ENCODE data around the gene TMEM240. TPM values are rescaled to one million over a fixed set of nuclear protein-coding genes. Genes with fewer than 3 reads are reported as not detected.

The TMEM240 gene
- total and polyA plus RNA-seq, 9 of the 15 experiments (the other 6 are each of a cell fraction or from before 2014, with no cell fraction given), result 0.24 to 2.0 (median 0.69) TPM; not detected in 5

GRCh38 chr1:1511533-1512285 is 28.7 kb downstream of the TMEM240 start, which contains the start of gene ATAD3A:
Gene ATAD3A, plus strand, starts transcription at chr1:1512162. Its CDS starts 107 bp downstream, at chr1:1512269.
- intact Hi-C loops (cut with micrococcal nuclease), result loop anchor here (5.0 to 10.0 kb wide), 2 partner anchors 117 to 396 kb away; partner anchors contain the start of gene CCNL2
- BruUV-seq (replicated peaks), result no TSS peak
- Histone ChIP-seq H3K4me3 (peak within 1 kb of the TSS; percentile 93), H3K27me3 (ENCODE audit: control insufficient read depth in 2 of 2, insufficient read depth in 2 of 2, low read length in 2 of 2) (no peaks in the 10 kb centered on the region), H3K4me1 (replicated peaks in 1 of 2; ENCODE audit: control insufficient read depth in 2 of 2, insufficient read depth in 2 of 2, low read length in 2 of 2) (peaks cover 0 to 19% of the 10 kb centered on the region in 2 experiments; a peak in 2 of 5 replicates), H3K79me2 (ENCODE audit: control insufficient read depth, insufficient read depth, low read length) (peaks cover 45% of the 10 kb centered on the region), H3K9me1 (ENCODE audit: control insufficient read depth, insufficient read depth, low read length) (no peaks in the 10 kb centered on the region), H3K36me3 (ENCODE audit: control insufficient read depth, insufficient read depth, low read length) (peaks cover 24% of the 10 kb centered on the region; the same call in 2 of the 3 replicates), H3K4me2 (ENCODE audit: insufficient read depth, low read length) (peak within 1 kb of the TSS; percentile 95), H3K27ac (ENCODE audit: extremely low read depth, low read depth, low read length) (peak within 1 kb of the TSS; percentile 91), H2AFZ (ENCODE audit: low read depth, low read length) (peak within 1 kb of the TSS; percentile 98), H4K20me1 (replicated peaks; ENCODE audit: control insufficient read depth, insufficient read depth, low read length) (no peaks in the 10 kb centered on the region), H3K9ac (ENCODE audit: insufficient read depth in 1 of 2, low read depth in 2 of 2, low read length in 2 of 2) (peak within 1 kb of the TSS; percentile 97 to 100), H3K9me3 (replicated peaks; ENCODE audit: control insufficient read depth, insufficient read depth, low read depth, low read length) (no peaks in the 10 kb centered on the region; the same call in 1 of the 2 replicates)
- in situ Hi-C loops (cut with MboI), result no loop called here
- ATAC-seq, result peak; percentile 96
- FAIRE-seq, result peak; percentile 96
- ChIA-PET POLR2A (interaction anchor here (0.6 to 1.5 kb wide), 8 partner anchors 12 to 137 kb away, joined by 3 to 6 read pairs (median 3); partner anchors contain the start of genes AURKAIP1, CCNL2 and MRPL20), CTCF (ENCODE audit: low intra/inter-chr PET ratio) (no interaction called here)
- WGBS (ENCODE audit: insufficient coverage, low coverage, missing lambda C conversion rate), result under 1% methylated on average over 81 of the region's 99 CpGs
- peak; percentile 93 to 100 (median 96) for DNase-seq (ENCODE audit: extremely low read depth in 1 of 4, low spot score in 3 of 4)
- 0 out of 2 replicates have a peak, but pooled peaks have one; percentile 34 for TF ChIP-seq BRD4 (IDR thresholded peaks at IDR 0.05)
- TF ChIP-seq SRF (CRISPR knock-in tag; IDR thresholded peaks at IDR 0.05), result peak in 1 of 2 experiments; percentile 82; a peak in 2 of 4 replicates
- TF ChIP-seq THAP7 (CRISPR knock-in tag; IDR thresholded peaks at IDR 0.05), result no peak
- TF ChIP-seq GTF2B (IDR thresholded peaks at IDR 0.05; ENCODE audit: extremely low read depth, insufficient read length), result no peak
- TF ChIP-seq HMBOX1 (IDR thresholded peaks at IDR 0.05), result no peak
- TF ChIP-seq ZNF121 (CRISPR knock-in tag; conservative IDR thresholded peaks at IDR 0.05), result no peak
- no peak for TF ChIP-seq ESRRB (CRISPR knock-in tag; IDR thresholded peaks at IDR 0.05; ENCODE audit: borderline replicate concordance)
- no peak for TF ChIP-seq ZNF3 (CRISPR knock-in tag; IDR thresholded peaks at IDR 0.05)
- TF ChIP-seq DPF2 (IDR thresholded peaks at IDR 0.05), result no peak
- TF ChIP-seq CBX2 (IDR thresholded peaks at IDR 0.05; ENCODE audit: insufficient read depth, low read length, poor library complexity, severe bottlenecking), result no peak
- no peak for TF ChIP-seq JUNB (CRISPR knock-in tag; conservative IDR thresholded peaks at IDR 0.05)
- peak; percentile 92 for TF ChIP-seq PHF8 (IDR thresholded peaks at IDR 0.05; ENCODE audit: borderline replicate concordance, low read length)
- no peak for TF ChIP-seq EZH2 (IDR thresholded peaks at IDR 0.05; ENCODE audit: borderline replicate concordance, low read depth, low read length)
- TF ChIP-seq TCF7 (IDR thresholded peaks at IDR 0.05; ENCODE audit: borderline replicate concordance), result no peak
- peak; percentile 87 for TF ChIP-seq MYC (IDR thresholded peaks at IDR 0.05; ENCODE audit: low read depth, low read length)
- TF ChIP-seq MYC (CRISPR knock-in tag; IDR thresholded peaks at IDR 0.05; ENCODE audit: borderline replicate concordance, low read depth), result peak; percentile 82; the same call in 1 of the 2 replicates
- TF ChIP-seq SNAPC5 (CRISPR knock-in tag; IDR thresholded peaks at IDR 0.05), result no peak
- TF ChIP-seq THRAP3 (IDR thresholded peaks at IDR 0.05; ENCODE audit: borderline replicate concordance), result no peak
